NT2/D1 (cell line): ENCODE measurements around the gene ROPN1.

ENCODE experiments used
- SUZ12 ChIP-seq: IDR thresholded peaks from 2 replicates; pipeline ENCODE4 v1.6.1; 2011; ENCODE audit not compliant: insufficient read length, insufficient read depth; ENCODE audit errors: extremely low read depth
- ZNF274 ChIP-seq: IDR thresholded peaks from 2 replicates; pipeline ENCODE4 v1.6.1; 2011; ENCODE audit warnings: mild to moderate bottlenecking, low read depth, low read length

DNA sequence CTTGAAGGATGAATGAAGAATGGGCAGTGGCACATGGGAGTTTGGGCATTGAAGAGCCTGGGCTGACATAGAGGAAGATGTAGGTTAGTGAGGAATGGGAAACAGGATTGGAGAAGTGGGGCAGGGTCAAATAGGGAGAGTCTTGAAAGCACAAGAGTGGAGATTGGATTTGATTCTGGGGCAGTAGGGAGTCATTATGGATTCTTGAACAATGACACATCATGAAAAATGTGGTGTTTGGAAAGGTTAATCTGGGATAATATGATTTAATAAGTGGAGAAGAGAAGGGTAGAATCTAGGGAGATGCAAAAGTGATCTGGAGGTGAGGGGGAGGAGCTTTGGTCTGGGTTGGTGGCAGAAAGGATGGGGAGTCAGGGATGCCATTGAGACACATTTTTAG, 45.4 kb upstream of the ROPN1 start:
- TF ChIP-seq SUZ12, result no peak
- TF ChIP-seq ZNF274, result no peak
